HG03521 (cell line): ENCODE measurements around the gene HEBP1.

ENCODE experiments used
- ATAC-seq: cut with Tn5 transposase; IDR thresholded peaks from one replicate; pipeline ENCODE4 v1.9.1; 2021; ENCODE audit warnings: mild to moderate bottlenecking, moderate library complexity; ENCODE audit not compliant: unreplicated experiment

HEBP1 gene

DNA sequence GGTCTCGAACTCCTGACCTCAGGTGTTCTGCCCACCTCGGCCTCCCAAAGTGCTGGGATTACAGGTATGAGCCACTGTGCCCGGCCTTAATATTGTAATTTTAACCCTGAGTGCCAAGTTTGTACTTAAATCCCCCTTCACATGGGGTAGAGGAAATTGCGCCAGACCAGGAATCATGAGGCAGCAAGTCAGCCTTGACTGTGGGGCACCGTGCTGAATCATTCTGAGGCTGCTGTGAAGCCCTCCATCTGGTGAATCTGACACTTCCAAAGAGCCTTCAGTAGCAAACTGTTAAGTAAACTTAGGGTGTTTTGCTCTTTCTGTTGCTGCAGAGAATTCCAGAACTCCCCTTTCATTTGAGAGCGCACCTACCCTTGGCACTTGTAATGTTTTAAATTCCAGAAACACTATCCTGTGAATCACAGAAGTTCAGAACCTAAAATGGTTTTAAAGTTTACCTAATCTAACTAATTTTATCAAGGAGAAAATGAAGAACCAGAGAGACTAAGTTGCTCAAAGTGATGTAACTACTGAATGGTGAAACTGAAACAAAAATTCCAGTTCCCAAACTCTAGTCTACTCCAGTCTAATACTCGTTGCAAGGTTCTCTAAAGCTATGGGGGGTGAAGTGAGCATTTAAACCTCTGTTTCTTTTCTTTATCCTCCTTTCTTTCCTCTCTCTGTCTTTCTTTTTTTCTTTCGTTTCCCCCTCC is 7.5 kb downstream of the HEBP1 start:
- ATAC-seq: no peak

DNA sequence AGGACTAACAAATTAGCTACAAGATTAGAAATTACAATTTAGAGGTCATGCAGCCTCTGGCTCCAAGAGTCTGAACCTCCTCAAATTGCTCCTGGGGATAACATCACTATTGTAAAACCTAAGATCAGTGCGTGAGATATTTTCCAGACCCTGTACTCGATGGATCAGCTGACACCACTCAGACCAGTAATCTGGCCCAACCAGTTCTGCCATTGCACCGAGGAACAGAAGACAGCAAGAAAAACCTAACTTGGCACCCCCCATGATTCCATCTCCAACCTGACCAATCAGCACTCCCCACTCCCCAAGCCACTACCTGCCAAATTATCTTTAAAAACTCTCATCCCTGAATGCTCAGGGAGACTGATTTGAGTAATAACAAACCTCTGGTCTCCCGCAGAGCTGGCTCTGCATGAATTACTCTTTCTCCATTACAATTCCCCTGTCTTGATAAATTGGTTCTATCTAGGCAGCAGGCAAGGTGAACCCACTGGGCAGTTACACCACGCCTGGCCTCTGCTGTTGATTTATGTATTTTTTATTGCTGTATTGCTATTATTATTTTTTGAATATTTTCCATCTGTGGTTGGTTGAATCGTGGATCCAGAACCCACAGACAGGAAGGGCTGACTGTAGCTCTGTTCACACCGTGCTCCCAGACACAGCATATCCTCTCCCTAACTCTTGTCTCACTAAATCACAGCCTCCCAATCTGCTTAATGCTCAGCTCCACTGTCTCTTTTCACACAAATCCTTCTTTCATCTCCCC is 9.2 kb downstream of the HEBP1 start:
- no peak for ATAC-seq

DNA sequence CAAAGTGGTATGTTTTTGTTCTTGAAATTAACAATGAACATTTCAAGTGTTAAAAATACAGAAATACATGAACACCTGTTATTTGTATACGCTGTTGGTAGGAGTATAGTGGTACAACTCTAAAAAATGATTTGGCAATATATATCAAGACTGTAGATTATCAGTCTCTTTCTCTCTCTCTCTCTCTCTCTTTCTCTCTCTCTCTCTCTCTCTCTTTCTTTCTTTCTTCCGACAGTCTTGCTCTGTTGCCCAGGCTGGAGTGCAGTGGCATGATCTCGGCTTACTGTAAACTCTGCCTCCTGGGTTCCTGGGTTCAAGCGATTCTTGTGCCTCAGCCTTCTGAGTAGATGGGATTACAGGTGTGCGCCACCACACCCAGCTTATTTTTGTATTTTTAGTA is 12.6 kb downstream of the HEBP1 start:
- no peak for ATAC-seq

DNA sequence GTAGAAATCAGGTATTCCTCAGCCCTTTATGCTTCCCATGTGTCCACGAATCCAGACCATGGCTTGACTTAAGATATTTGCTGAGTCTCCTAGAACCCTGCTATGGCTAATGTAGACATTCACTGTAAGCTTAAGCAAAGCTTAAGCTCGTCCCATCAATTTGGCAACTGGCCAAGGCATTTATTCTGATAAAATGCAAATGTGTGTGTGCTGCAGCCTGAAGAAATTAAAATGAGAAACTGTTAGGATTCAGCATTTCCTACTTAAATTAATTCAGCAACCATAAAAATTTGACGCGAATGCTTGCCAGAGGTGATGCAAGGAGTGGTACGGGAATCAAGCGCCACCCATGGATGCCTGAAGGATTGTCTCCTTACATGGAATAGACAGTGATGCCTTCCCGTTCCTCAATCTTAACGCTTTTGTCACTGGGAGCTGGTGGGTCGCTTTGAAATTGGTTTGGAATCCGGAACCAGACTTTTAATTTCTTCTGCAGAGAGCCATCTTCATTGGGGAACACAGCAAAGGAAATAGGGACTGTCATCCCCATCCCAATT is 13.2 kb downstream of the HEBP1 start:
- no peak for ATAC-seq

DNA sequence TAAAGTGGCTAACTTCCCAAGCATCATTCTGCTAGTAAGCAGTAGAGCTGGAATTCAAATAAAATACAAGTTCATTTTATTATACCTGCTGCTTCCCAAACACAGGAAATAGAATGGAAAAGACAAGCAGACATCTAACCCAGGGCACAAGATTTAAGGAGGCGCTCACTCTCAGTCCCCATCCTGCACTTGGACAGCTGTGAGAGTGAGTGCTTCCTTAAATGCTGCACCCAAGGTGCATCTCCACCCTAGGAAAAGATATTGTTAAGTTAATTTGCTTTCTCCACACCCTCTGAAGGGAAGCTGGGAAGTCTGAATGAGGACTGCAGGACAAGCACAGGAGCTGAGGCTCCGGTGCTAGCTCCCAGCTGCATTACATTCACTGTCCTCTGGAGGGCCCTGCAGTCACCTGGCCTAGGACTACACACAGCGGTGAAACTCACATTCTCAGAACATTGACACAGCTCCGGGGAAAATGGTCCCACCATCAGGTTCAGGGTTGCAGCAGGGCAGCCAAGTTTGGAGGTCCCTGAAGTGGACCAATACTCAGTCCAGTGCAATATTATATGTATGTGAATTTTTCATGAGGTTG is 14.2 kb downstream of the HEBP1 start:
- ATAC-seq: peak; percentile 53

DNA sequence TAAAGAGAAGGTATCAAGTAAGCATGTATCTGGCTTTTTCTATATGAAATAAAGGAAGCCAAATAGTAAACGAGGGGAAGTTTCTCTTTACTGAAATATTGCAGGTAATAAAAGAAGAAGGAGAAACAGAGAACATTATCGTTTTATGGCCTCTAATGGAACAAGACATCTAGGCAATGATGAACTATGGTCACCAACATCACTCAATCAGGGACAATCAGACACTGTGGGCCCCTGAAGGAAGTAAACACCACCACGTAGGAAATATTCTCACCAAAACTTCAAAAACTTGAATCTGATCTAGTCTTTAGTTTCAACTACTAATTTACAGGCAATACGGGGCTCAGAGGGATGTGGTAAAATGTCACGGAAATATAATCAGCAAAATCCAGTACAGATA is 15.9 kb downstream of the HEBP1 start:
- ATAC-seq: no peak

DNA sequence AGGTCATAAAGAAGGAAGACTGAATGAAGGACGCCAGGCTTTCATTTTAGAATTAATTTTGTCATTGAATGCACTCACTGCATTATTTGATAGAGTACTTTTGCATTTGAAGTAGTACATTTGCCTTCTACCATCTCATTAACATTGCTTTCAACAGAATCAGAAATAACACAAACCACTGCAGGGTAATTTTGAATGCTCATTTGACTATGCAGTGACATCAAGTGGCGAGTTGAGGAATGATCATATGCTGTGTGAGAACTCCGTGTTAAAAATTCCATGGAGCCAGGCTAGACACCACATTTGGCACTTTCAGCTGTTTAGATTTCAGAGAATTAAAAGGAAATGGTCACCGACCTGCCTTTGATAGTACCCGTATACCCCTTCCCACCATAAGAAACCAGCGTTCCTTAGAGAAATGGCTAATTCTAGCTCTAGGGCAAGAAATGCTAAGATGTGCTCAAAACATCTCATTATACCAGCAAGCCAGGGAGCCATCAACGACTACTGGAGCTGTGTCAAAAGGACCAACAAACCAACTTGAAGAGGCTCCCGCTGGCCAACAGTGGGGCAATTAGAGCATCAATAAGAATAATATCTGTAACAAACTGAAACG is 16.5 kb downstream of the HEBP1 start:
- no peak for ATAC-seq

DNA sequence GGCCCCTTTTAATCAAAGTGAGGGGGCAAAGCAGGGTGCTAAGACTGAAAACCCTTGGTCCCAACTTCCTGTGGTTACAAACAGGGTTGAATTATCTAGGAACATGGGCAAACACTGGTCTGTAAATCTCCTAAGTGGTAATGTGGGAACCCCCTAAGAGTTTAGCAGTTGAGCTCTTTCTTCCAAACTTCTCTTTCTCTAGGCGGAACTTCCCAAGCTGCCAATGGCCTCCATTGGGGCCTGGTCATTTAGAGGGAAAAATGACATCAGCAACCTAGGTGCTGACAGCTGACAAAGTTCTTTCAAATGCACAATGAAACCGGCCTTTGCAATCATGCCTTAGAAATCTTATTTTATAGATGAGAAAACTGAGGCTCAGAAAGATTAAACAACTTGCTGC is 17.7 kb downstream of the HEBP1 start:
- ATAC-seq: no peak

DNA sequence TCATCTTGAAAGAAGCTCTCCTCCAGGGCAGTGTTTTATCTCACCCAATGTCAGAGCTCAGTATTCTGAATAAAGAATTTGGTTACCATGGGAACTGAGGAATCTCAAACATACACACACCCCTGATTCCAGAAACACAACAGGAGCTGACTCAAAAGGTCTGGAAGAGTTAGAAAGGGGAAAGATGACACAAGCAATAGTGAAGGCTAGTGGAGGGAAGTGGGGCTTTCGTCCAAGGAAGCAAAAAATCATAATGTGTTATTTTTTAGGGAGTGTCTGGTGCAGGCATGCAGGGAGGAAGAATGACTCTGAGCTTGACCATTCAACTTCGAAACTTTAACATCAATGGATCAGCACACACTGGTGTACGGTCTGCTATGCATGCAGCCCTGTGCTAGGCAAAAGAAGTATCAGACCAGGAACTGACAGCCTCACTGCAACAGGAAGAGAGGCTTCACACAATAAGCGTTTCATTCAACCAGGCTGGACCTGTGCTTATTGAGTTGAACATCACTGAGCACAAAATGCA is 20.3 kb downstream of the HEBP1 start:
- ATAC-seq: no peak

DNA sequence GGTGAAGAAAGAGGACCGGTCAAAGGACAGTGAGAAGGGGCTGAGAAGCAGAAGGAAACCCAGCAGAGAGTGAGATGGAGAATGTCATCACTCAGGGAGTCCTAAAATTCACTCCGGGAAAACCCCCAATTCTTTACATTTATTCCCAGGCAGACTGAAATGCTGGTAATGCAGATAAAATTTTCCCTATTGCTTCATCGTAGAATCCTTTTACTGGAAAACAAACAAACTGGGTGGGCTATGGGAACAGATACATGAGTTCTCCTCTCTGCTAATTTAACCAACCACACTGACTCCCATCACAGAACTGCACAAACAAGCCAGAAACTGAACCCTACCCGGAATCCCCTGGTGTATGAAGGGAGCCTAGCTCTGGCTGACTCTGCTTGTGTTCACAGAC is 20.9 kb downstream of the HEBP1 start:
- no peak for ATAC-seq

DNA sequence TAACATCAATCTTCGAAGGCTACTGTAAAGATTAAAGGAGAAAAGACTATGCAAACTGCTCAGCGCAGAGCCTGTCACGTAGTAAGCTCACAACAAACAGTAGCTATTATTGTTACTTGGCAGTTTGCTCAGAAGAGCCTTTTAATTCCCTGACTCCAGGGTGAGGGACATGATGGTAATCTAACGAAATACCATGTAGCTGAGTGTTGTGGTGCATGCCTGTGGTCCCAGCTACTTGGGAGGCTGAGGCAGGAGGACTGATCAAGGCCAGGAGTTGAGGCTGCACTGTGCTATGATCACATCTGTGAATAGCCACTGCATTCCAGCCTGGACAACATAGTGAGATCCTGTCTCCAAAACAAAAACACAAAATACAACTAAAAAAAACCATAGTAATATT is 22.8 kb downstream of the HEBP1 start:
- ATAC-seq: no peak

DNA sequence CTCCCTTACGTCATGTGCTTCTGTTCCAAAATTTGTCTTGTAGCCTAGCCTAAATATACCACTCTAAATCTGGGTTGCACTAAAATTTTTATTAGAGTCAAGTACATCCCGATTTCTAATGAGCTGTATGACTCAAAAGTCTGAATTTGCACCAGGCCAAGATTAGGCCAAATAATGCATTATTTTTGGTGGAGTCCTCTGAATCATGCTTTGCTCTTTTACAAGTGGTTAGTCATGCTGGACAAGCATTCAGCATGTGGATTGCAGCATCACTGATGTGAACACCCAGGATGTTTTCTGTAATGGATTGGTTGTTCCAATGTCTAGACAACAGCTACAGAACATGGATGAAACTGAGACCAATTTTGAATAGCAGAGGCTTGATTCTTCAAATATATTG is 23.7 kb downstream of the HEBP1 start:
- no peak for ATAC-seq

DNA sequence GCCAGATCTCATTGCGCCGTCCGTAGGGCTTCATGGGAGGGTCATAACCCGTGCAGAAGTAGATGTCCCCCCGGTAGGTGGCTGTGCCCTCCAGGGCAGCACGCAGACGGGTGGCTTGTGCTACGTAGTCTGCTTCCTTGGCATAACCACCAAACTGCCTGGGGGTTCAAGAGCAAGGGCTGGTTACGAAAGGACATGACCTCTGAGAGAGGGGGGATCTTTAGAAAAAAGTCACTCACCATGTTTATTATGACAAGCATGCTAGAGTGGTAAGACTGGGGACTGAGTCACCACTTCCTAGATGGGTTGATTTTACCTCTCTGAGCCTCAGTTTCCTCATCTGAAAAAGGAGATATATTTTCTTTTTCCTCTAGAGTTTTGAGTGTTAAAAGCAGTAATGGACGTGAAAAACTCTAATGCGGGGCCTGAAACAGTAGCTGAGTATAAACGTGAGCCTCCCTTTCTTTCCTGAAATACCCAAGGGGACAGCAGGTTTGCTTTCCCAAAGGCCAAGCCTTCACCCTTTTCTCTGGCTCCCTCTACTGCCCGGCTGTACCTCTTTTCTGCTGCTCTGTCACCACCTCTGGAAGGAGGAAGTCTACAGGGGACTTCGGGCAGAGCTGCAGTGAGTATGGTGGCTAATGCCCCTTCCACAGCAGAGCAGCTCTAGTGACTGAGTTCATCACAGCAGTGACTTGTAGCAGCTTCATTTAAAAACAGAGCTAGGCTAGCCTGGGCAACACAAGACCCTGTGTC is 24.6 kb downstream of the HEBP1 start:
- ATAC-seq: no peak

DNA sequence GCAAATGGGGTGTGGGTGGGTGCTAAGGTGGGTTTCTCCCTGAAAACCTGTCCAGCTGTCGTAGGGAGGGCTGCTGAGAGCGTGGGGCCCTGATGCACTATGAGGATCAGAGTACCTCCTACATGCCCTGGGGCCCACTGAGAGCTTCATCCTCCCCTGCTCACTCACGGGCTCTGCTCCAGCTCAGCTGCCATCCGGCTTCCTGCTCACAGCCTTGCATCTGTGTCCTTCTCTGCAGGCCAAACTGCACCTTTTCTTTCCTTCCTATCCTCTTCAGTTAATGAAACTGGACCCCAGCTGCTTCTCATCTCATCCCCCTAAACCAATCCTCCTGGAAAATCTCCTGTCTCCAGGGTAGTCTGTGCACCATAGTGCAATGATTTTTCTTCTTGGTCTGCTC is 25.9 kb downstream of the HEBP1 start:
- ATAC-seq: no peak

DNA sequence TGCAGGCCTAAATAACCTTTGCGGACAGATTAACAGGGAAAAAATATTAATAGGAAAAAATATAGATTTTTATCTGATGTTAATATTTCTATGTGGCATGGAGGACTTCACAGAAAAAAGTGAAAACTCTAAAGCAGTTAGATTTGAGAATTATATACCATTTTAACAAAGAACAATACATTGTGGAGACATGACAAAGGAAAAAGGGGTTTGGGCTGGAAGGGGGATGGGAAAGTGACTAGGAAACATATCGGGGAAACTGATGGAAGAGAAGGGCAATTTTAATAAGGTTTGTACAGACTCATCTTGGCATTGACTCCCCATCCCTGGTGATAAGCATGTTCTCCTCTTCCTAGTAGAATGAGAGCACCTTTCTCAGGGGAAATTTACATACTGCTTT is 27.0 kb downstream of the HEBP1 start:
- ATAC-seq: no peak

DNA sequence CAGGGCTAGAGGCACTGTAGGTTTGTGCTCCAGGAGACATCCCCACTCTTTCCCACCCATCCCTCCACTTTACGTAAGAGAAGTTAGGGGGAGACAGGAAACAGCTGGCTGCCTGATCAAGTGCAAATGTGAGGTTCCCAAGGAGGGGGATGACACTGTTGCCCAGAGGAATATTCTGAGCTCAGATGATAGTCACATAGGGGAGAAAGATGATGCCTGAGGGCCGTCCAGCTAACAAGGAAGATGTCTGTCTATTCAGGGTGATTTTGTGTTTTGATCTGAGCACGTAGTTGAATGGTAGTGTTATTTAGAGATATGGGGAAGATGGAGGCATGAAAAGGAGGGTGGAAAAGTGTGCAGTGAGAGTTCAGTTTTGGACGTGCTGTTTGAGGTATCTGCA is 34.2 kb downstream of the HEBP1 start:
- ATAC-seq: no peak

DNA sequence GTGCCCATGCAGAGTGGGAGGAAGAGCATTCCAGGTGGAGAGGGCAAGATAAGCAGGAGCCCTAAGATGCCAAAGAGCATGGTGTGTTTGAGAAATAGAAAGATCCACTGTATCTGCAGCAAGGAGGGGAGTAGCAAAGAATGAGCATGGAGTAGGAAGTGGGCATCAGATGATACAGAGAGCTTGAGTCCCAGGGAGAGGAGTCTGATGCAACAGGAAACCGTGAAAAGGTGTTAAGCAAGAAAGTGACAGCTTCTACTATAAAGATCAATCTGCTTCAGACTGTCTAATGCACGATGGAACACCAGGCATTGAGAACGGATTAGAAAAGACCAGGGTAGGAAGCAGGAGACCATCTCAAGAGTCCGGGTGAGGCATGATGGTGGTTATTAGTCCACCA is 35.8 kb downstream of the HEBP1 start:
- ATAC-seq: no peak

DNA sequence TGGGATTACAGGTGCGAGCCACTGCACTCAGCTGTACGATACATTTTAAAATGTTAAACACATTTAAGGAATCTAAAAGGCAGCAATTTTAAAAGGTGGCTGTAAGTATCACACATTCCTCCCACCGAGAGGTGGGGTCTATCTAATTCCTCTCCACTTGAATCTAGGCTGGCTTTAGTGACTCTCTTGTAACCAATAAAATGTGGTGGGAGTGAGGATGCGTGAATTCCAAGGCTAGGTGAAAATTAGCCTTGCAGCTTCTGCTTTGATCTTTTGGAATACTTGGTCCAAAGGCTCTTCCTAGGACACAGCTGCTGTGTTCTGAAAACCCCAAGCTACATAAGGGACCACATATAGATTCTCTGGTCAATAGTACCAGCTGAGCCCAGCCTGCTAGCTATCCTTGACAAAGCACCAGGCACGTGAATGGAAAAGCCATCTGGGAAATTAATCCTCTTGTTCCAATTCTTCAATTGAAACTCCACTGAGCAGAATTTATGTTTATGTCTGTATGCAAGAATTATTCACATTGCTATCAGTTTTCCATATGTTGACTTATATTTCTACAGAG is 39.3 kb downstream of the HEBP1 start:
- ATAC-seq: no peak

DNA sequence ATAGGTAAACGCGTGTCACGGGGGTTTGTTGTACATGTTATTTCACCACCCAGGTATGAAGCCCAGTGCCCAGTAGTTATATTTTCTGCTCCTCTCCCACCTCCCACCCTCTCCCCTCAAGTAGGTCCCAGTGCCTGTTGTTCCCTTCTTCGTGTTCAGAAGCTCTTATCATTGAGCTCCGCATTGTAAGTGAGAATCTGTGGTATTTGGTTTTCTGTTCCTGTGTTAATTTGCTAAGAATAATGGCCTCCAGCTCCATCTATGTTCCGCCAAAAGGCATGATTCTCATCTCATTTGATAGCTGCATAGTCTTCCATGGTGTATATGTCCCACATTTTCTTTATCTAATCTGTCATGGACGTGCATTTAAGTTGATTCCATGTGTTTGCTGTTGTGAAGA is 41.2 kb downstream of the HEBP1 start:
- no peak for ATAC-seq
